Fibroblast of mammary gland (primary cell): ENCODE results near the gene ZNF205.
"Not testable (repeated sequence)": the region's sequence is repeated elsewhere in the genome, so short reads cannot be mapped to it uniquely, and the experiment has no call there.

Source experiments
- DNase-seq: peaks from one replicate; pipeline ENCODE4 v3.0.0-alpha.2; 2010; ENCODE audit warnings: low read depth
- H3K4me3 ChIP-seq: 2 replicates; pipeline ENCODE4 v1.5.1; 2011; ENCODE audit warnings: low read depth, mild to moderate bottlenecking, low read length, moderate library complexity; ENCODE audit not compliant: control insufficient read depth
- TF ChIP-seq, protein P1 (sequence below): conservative IDR thresholded peaks from 2 replicates; pipeline ENCODE4 v1.5.1; 2011; ENCODE audit warnings: low read depth, low read length, inconsistent platforms; ENCODE audit not compliant: control insufficient read depth, insufficient read depth

ZNF205 gene

DNA sequence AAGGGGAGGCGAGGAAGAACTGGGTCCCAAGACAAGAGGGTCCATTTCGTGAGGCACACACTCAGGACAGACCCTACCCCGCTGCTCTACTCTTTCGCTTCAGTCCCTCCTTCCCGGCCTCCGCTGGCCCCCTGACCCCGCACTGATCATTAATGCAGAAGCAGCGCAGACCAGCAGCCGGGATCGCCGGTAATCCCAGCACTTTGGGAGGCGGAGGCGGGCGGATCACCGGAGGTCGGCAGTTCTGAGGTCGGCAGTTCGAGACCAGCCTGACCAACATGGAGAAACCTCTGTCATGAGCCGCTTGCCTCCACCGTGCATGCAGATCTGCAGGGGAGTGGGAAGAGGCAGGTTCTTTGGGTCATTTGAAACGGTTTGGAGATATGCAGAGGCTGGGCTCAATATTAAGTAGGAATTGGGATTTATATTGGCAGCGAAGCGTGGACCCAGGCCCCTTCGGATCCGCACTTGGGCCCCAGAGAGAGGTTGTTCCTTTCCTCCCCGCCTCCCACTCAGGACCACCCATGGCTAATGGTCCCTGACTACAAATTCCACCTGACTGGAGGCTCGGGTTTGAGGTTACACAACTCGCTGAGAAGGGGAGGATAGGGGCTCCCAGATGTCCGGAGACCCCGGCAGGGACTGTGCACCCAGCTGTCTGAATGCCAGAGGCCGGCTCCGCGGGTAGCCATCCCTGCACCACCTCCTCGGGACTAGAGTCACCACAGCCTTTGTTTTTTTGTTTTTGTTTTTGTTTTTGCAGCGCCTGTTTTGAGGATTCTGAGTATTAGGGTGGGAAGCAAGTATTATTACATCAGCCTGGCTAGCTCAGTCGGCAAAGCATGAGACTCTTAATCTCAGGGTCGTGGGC lies 52.0 kb downstream of the ZNF205 start:
- TF ChIP-seq, protein P1, sequence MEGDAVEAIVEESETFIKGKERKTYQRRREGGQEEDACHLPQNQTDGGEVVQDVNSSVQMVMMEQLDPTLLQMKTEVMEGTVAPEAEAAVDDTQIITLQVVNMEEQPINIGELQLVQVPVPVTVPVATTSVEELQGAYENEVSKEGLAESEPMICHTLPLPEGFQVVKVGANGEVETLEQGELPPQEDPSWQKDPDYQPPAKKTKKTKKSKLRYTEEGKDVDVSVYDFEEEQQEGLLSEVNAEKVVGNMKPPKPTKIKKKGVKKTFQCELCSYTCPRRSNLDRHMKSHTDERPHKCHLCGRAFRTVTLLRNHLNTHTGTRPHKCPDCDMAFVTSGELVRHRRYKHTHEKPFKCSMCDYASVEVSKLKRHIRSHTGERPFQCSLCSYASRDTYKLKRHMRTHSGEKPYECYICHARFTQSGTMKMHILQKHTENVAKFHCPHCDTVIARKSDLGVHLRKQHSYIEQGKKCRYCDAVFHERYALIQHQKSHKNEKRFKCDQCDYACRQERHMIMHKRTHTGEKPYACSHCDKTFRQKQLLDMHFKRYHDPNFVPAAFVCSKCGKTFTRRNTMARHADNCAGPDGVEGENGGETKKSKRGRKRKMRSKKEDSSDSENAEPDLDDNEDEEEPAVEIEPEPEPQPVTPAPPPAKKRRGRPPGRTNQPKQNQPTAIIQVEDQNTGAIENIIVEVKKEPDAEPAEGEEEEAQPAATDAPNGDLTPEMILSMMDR: no peak
- H3K4me3 ChIP-seq: no peak overlapping the region
- no peak for DNase-seq

GRCh38 chr16:3165111-3165822 lies 52.9 kb downstream of the ZNF205 start:
- TF ChIP-seq, protein P1: no peak

GRCh38 chr16:3166505-3166886 lies 54.1 kb downstream of the ZNF205 start:
- no peak for DNase-seq
- TF ChIP-seq, protein P1: no peak
- no peak overlapping the region for H3K4me3 ChIP-seq

More at GRCh38 chr16:3165111-3165822, 52.9 kb downstream of the ZNF205 start:
- H3K4me3 ChIP-seq: no peak overlapping the region
- DNase-seq: no peak

DNA sequence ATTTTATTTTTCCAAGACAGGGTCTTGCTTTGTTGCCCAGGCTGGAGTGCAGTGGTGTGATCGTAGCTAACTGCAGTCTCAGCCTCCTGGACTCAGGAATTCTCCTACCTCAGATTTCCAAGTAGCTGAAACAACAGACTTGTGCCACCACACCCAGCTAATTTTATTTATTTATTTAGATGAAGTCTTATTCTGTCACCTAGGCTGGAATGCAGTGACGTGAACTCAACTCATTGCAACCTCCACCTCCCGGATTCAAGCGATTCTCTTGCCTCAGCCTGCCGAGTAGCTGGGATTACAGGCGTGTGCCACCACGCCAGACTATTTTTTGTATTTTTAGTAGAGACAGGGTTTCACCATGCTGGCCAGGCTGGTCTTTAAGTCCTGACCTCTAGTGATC lies 56.3 kb downstream of the ZNF205 start:
- not testable (repeated sequence) for H3K4me3 ChIP-seq, DNase-seq
